H1 (cell line): ENCODE measurements around the gene PRPF4. TPM values are rescaled to one million over a fixed set of nuclear protein-coding genes. Genes with fewer than 3 reads are reported as not detected.

ENCODE experiments used
- polyA plus RNA-seq, 7 experiments: library from polyadenylated mRNA; depleted of rRNA in 3 of 7; stranded (reverse) in 5 of 7; unstranded in 2 of 7; fragments of >200 nt in 5 of 7; fragments of 200-250 nt in 2 of 7; gene quantifications; 1 replicate in 5 of 7; 2 replicates in 1 of 7; 4 replicates in 1 of 7; pipeline versions ENCODE4 v1.2.1 to v1.2.3, GENCODE V29; 2011 to 2013; ENCODE audit warnings: missing spikeins in 2 of 7, mixed read lengths in 2 of 7
- total RNA-seq: library from RNA; stranded (reverse); fragmentation: NEBNext Ultra II Directional; extraction: Animal tissue kit (Norgen Biotek cat#: 25700); gene quantifications from 2 replicates; pipeline ENCODE4 v1.2.1, GENCODE V29; 2021
- TF ChIP-seq, protein P1 (sequence below): fragments of 300-600 bp; sonication (generic); IDR thresholded peaks from 2 replicates; pipeline ENCODE4 v1.7.1; 2012; ENCODE audit warnings: low read length, moderate library complexity, mild to moderate bottlenecking, inconsistent platforms; ENCODE audit not compliant: insufficient replicate concordance

PRPF4 gene
- total and polyA plus RNA-seq, 2 of the 8 experiments (the other 6 are each of a cell fraction or from before 2014, with no cell fraction given): 15.2 to 33.4 TPM

DNA sequence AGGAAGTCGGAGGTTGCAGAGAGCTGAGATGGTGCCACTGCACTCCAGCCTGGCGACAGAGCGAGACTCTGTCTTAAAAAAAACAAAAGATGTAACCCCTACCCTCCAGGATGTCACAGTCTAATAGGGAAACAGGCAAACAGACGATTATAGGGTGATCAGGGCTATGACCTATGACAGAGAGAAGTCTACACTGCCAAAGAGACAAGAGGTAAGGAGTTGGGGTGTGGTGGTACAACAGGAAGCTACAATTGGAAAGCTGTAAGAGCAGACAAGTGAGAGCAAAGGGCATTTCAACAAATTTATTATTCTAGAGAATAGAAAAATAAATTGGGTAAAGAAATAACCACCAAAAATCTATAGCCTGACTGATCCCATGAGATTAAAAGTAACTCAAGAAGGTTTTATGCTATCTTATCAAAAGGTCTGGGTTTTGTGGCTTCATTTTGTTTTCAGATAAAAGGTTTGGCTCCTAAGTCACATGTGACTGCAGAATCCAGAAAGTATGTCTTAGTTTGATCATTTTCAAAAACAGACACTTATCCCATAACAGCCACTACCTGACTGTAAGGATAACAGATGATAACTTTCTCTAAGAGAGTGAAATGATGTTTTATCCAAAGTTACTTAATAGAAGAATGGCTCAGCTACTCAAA, 7.4 kb upstream of the PRPF4 start (continued):
- TF ChIP-seq, protein P1, sequence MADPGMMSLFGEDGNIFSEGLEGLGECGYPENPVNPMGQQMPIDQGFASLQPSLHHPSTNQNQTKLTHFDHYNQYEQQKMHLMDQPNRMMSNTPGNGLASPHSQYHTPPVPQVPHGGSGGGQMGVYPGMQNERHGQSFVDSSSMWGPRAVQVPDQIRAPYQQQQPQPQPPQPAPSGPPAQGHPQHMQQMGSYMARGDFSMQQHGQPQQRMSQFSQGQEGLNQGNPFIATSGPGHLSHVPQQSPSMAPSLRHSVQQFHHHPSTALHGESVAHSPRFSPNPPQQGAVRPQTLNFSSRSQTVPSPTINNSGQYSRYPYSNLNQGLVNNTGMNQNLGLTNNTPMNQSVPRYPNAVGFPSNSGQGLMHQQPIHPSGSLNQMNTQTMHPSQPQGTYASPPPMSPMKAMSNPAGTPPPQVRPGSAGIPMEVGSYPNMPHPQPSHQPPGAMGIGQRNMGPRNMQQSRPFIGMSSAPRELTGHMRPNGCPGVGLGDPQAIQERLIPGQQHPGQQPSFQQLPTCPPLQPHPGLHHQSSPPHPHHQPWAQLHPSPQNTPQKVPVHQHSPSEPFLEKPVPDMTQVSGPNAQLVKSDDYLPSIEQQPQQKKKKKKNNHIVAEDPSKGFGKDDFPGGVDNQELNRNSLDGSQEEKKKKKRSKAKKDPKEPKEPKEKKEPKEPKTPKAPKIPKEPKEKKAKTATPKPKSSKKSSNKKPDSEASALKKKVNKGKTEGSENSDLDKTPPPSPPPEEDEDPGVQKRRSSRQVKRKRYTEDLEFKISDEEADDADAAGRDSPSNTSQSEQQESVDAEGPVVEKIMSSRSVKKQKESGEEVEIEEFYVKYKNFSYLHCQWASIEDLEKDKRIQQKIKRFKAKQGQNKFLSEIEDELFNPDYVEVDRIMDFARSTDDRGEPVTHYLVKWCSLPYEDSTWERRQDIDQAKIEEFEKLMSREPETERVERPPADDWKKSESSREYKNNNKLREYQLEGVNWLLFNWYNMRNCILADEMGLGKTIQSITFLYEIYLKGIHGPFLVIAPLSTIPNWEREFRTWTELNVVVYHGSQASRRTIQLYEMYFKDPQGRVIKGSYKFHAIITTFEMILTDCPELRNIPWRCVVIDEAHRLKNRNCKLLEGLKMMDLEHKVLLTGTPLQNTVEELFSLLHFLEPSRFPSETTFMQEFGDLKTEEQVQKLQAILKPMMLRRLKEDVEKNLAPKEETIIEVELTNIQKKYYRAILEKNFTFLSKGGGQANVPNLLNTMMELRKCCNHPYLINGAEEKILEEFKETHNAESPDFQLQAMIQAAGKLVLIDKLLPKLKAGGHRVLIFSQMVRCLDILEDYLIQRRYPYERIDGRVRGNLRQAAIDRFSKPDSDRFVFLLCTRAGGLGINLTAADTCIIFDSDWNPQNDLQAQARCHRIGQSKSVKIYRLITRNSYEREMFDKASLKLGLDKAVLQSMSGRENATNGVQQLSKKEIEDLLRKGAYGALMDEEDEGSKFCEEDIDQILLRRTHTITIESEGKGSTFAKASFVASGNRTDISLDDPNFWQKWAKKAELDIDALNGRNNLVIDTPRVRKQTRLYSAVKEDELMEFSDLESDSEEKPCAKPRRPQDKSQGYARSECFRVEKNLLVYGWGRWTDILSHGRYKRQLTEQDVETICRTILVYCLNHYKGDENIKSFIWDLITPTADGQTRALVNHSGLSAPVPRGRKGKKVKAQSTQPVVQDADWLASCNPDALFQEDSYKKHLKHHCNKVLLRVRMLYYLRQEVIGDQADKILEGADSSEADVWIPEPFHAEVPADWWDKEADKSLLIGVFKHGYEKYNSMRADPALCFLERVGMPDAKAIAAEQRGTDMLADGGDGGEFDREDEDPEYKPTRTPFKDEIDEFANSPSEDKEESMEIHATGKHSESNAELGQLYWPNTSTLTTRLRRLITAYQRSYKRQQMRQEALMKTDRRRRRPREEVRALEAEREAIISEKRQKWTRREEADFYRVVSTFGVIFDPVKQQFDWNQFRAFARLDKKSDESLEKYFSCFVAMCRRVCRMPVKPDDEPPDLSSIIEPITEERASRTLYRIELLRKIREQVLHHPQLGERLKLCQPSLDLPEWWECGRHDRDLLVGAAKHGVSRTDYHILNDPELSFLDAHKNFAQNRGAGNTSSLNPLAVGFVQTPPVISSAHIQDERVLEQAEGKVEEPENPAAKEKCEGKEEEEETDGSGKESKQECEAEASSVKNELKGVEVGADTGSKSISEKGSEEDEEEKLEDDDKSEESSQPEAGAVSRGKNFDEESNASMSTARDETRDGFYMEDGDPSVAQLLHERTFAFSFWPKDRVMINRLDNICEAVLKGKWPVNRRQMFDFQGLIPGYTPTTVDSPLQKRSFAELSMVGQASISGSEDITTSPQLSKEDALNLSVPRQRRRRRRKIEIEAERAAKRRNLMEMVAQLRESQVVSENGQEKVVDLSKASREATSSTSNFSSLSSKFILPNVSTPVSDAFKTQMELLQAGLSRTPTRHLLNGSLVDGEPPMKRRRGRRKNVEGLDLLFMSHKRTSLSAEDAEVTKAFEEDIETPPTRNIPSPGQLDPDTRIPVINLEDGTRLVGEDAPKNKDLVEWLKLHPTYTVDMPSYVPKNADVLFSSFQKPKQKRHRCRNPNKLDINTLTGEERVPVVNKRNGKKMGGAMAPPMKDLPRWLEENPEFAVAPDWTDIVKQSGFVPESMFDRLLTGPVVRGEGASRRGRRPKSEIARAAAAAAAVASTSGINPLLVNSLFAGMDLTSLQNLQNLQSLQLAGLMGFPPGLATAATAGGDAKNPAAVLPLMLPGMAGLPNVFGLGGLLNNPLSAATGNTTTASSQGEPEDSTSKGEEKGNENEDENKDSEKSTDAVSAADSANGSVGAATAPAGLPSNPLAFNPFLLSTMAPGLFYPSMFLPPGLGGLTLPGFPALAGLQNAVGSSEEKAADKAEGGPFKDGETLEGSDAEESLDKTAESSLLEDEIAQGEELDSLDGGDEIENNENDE: no peak
